Kidney (tissue), 14 donors: ENCODE measurements around the gene ACAA2. TPM values are rescaled to one million over a fixed set of nuclear protein-coding genes. Genes with fewer than 3 reads are reported as not detected.

Source experiments
- DNase-seq, 5 donors: peaks; one replicate each; pipeline ENCODE4 v3.0.0-alpha.2; 2013 to 2020
- FAIRE-seq: peaks from 2 replicates; lab custom pipeline; 2012; peaks lifted over from hg19 to GRCh38; lab: Jason Lieb, UNC
- H3K27ac ChIP-seq, 2 donors: one replicate each; pipeline ENCODE4 v1.7.0; 2013; ENCODE audit warnings: low read depth in 2 of 2, low read length in 2 of 2, inconsistent platforms in 1 of 2
- H3K27me3 ChIP-seq: one replicate; pipeline ENCODE4 v1.7.1; 2013; ENCODE audit warnings: low read length, inconsistent platforms; ENCODE audit not compliant: control insufficient read depth, insufficient read depth
- H3K36me3 ChIP-seq, 3 donors: one replicate each; pipeline versions ENCODE4 v1.7.0 to v1.7.1; 2013; ENCODE audit warnings: low read length in 3 of 3, control low read depth in 1 of 3, inconsistent platforms in 1 of 3; ENCODE audit not compliant: insufficient read depth in 3 of 3, control insufficient read depth in 2 of 3
- H3K4me1 ChIP-seq, 3 donors: one replicate each; pipeline versions ENCODE4 v1.7.0 to v1.7.1; 2013; ENCODE audit warnings: low read length in 3 of 3, inconsistent platforms in 1 of 3, low read depth in 1 of 3; ENCODE audit not compliant: control insufficient read depth in 2 of 3, insufficient read depth in 2 of 3
- H3K4me3 ChIP-seq, 3 donors: one replicate each; pipeline versions ENCODE4 v1.7.0 to v1.8.1; 2013; ENCODE audit warnings: low read length in 3 of 3, control low read depth in 1 of 3, inconsistent platforms in 1 of 3
- H3K9ac ChIP-seq, 3 donors: one replicate each; pipeline versions ENCODE4 v1.7.0 to v1.7.1; 2013; ENCODE audit warnings: low read length in 3 of 3, control low read depth in 1 of 3, inconsistent platforms in 1 of 3
- H3K9me3 ChIP-seq, 3 donors: one replicate each; pipeline versions ENCODE4 v1.7.0 to v1.7.1; 2013; ENCODE audit warnings: low read length in 3 of 3, control low read depth in 1 of 3, inconsistent platforms in 1 of 3; ENCODE audit not compliant: control insufficient read depth in 2 of 3, insufficient read depth in 1 of 3
- intact Hi-C: fragments of 100-400 bp; cut with DNase I; formaldehyde crosslinking; loops from one replicate; pipeline ENCODE4 v1.11.1; 2022
- polyA plus RNA-seq: library from polyadenylated mRNA; stranded (reverse); fragments of 350-450 nt; fragmentation: Illumina TruSeq; extraction: RNeasy Lipid Tissue Mini Kit (QIAGEN cat#74804); gene quantifications from one replicate; pipeline ENCODE4 v1.2.3, GENCODE V29; 2014; ENCODE audit warnings: low read depth, low replicate concordance; ENCODE audit not compliant: insufficient read depth
- total RNA-seq: library from RNA; stranded (reverse); fragmentation: NEBNext Ultra II Directional; extraction: Animal tissue kit (Norgen Biotek cat#: 25700); gene quantifications from one replicate; pipeline ENCODE4 v1.2.1, GENCODE V29; 2021
- TF ChIP-seq, protein P1 (sequence below): IDR thresholded peaks from 3 replicates; pipeline ENCODE4 v1.5.1; 2012; ENCODE audit warnings: mild to moderate bottlenecking, moderate library complexity, borderline replicate concordance; ENCODE audit not compliant: insufficient read depth; ENCODE audit errors: extremely low read depth
- donor health status: control.
- donor health status: control.
- donor health status: control.
- donor health status: control.
- donor health status: control.
- donor health status: DM: yes; HTN: yes; CAD: no.
- donor health status: Normal renal cell carcinoma (clear cell type).

ACAA2 gene
- total and polyA plus RNA-seq, 2 donors from 2014 or later = 115 to 566 TPM

DNA sequence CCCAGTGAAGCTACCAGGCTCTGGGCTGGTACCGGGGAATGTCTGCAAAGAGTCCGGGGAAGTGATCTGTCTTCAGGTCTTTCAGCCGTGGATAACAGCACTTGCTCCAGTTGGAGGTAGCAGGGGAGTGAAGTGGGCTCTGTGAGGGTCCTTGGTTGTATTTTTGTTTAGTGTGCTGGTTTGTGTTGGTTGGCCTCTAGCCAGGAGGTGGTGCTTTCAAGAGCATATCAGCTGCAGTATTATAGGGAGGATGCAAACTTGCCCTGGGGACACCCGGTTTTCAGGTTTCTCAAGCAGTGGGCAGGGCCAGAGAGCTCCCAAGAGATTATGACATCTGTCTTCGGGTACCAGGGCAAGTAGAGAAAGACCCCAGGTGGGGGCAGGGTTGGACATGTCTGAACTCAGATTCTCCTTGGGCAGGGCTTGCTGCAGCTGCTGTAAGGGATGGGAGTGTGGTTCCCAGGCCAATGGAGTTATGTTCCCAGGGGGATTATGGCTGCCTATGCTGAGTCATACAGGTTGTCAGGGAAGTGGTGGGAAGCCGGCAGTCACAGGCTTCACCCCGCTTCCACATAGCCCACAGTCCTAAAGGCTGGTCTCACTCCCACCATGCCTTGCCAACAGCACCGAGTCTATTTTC is 34.4 kb downstream of the ACAA2 start:
- Histone ChIP-seq H3K9me3 (peaks cover 0 to 4% (median 0%) of the 10 kb centered on the region in 3 donors), H3K27ac (no peak overlapping the region), H3K4me1 (no peaks in the 10 kb centered on the region), H3K27me3 (no peaks in the 10 kb centered on the region), H3K36me3 (peaks cover 0 to 10% (median 5%) of the 10 kb centered on the region in 3 donors), H3K4me3 (no peak overlapping the region), H3K9ac (no peak overlapping the region)
- intact Hi-C loops = no loop called here
- DNase-seq (no peak), FAIRE-seq (no peak)
- TF ChIP-seq, protein P1, sequence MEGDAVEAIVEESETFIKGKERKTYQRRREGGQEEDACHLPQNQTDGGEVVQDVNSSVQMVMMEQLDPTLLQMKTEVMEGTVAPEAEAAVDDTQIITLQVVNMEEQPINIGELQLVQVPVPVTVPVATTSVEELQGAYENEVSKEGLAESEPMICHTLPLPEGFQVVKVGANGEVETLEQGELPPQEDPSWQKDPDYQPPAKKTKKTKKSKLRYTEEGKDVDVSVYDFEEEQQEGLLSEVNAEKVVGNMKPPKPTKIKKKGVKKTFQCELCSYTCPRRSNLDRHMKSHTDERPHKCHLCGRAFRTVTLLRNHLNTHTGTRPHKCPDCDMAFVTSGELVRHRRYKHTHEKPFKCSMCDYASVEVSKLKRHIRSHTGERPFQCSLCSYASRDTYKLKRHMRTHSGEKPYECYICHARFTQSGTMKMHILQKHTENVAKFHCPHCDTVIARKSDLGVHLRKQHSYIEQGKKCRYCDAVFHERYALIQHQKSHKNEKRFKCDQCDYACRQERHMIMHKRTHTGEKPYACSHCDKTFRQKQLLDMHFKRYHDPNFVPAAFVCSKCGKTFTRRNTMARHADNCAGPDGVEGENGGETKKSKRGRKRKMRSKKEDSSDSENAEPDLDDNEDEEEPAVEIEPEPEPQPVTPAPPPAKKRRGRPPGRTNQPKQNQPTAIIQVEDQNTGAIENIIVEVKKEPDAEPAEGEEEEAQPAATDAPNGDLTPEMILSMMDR = no peak

DNA sequence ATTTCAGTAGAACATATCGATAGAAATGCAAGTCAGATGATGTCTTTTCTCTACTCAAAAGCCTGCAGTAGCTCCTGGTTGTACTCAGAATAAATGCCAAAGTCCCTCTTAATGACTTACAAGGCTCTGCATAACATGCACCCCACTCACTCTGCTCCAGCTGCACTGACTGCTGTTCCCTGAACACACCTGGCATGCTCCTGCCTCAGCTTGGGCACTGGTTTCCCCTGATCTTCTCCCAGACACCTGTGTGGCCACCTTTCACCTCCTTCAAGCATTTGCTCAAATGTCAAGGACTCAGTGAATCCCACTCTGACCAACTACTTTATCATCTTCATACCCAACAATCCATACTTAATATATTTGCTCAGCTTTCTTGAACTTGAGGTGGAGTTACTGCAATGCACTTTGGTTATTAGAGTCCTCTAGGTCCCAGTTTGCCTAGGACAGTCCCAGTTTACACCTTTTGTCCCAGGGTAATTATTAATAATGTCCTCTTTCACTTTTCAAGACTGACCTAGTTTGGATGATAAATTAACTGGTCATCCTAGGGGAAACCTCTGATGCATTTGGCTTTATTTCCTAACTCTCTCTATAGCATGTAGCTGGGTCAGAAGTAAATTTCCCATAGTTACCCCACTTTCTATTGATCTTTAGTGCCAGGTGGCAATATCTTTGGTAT is 44.1 kb downstream of the ACAA2 start:
- no peak for FAIRE-seq
- no peaks in the 10 kb centered on the region for H3K36me3 ChIP-seq
- TF ChIP-seq, protein P1 = no peak
- intact Hi-C loops = no loop called here
- no peak overlapping the region for H3K27ac ChIP-seq
- H3K4me1 ChIP-seq = peaks cover 0 to 4% (median 2%) of the 10 kb centered on the region in 3 donors
- H3K9ac ChIP-seq = no peak overlapping the region
- no peak overlapping the region for H3K4me3 ChIP-seq
- DNase-seq = no peak
- no peaks in the 10 kb centered on the region for H3K27me3 ChIP-seq
- H3K9me3 ChIP-seq = no peaks in the 10 kb centered on the region

DNA sequence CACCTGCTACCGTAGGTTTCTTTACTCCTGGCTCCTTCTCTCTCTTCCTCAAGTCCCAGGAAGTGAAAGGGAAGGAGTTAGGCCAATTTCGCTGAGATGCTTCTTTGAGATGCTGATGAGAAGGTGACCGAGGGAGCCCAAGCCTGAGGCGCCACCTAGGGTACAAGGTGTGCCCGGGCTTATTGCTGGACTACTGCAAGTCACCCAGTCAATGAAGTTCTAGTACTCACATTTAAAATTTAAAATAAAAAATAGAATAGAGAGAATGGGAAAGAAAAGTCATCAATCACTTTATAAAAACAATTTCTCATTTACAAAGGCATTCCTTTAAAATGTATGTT is 45.3 kb downstream of the ACAA2 start:
- DNase-seq (peak in 4 of 5 donors; percentile 77 to 83 (median 78)), FAIRE-seq (peak; percentile 66)
- TF ChIP-seq, protein P1 = peak; percentile 43
- H3K4me1 ChIP-seq = peaks cover 0 to 4% (median 2%) of the 10 kb centered on the region in 3 donors
- H3K27ac ChIP-seq = no peak overlapping the region
- intact Hi-C loops = no loop called here
- no peak overlapping the region for H3K9ac ChIP-seq
- no peaks in the 10 kb centered on the region for H3K27me3 ChIP-seq
- H3K36me3 ChIP-seq = no peaks in the 10 kb centered on the region
- no peaks in the 10 kb centered on the region for H3K9me3 ChIP-seq
- no peak overlapping the region for H3K4me3 ChIP-seq
